ENCODE data around the gene STK31. TPM values are rescaled to one million over a fixed set of nuclear protein-coding genes. Genes with fewer than 3 reads are reported as not detected.
"Not testable (repeated sequence)": the region's sequence is repeated elsewhere in the genome, so short reads cannot be mapped to it uniquely, and the experiment has no call there.

Gene STK31
- total and polyA plus RNA-seq, 4 donors = 0.03 to 0.59 (median 0.18) TPM

DNA sequence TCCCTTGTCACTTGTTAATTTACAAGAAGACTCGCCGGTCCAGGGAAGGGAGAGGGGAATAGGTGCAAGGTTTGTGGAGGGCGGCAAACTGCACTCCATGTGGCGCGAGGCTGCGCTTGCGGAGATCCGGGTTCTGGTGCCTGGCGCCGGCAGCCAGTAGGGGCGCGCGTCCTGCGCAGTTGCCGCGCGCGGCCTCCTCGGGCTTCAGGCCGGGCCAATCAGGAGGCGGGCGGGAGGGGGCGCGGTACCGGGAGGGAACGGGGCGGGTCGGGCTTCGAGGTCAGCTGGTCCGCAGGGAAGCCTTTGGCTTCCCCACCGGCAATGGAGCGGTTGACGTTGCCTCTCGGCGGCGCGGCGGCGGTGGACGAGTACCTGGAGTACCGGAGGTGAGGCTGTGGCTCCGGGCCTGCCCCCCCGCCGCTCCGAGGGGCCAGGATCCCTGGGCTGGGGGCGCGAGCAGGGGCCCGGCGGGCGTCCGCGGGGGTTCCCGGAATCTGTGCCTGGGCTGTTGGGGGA lies 30.1 kb upstream of the STK31 start, which contains the start of gene FAM221A (continued):
- TF ChIP-seq, protein P1, sequence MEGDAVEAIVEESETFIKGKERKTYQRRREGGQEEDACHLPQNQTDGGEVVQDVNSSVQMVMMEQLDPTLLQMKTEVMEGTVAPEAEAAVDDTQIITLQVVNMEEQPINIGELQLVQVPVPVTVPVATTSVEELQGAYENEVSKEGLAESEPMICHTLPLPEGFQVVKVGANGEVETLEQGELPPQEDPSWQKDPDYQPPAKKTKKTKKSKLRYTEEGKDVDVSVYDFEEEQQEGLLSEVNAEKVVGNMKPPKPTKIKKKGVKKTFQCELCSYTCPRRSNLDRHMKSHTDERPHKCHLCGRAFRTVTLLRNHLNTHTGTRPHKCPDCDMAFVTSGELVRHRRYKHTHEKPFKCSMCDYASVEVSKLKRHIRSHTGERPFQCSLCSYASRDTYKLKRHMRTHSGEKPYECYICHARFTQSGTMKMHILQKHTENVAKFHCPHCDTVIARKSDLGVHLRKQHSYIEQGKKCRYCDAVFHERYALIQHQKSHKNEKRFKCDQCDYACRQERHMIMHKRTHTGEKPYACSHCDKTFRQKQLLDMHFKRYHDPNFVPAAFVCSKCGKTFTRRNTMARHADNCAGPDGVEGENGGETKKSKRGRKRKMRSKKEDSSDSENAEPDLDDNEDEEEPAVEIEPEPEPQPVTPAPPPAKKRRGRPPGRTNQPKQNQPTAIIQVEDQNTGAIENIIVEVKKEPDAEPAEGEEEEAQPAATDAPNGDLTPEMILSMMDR (IDR thresholded peaks at IDR 0.05; ENCODE audit: low read depth, low read length, missing input control) = peak; percentile 66
- TF ChIP-seq YY1 (IDR thresholded peaks at IDR 0.05) (no peak), TAF1 (conservative IDR thresholded peaks at IDR 0.05) (no peak), FOXA2 (IDR thresholded peaks at IDR 0.05) (no peak)

DNA sequence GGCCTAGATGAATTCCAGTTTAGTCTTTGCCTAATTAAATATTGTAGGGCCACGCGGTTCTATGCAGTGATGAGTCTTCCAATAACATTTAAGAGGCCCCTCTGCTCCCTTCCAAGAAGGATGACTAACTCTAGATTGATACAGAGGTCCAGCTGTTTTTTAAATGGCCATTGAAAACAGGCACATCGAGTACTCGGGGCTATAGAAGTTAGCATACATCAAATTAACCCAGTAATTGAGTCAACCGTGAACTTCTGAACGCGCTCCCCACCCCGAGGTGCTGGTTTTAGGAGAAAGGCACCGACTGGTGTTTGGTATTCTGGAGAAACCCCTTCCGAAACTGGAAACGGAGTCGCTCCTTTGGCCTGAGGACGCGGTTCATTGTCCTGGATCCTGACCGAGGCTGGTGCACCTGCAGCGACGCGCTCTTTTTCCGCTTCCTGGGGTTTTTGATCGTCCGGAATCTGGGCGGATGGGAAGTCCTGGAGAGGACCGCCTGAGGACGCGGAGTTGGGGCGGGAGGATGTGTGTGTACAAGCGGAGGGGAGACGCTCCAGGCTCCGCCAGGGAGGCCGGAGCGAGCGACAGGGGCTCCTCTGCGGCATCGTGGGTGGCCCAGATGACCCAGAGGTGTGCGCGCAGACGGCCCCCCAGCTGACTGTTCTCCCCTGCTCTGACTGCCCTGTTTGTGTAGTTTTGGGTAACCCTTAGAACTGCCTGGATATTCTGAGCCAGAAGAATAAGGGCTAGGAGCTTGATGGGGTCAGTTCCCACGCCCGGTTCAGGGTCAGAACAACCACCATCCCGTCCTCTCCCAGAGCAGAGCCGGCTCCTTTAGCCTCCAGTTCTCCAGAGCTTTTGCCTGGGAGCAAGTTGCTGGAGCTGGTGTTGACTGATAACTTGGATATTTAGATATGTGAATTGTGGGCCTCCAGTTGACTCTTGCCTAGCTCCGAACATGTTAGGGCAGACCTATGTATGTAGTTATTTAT lies 29.3 kb upstream of the STK31 start:
- WGBS = 9% methylated on average over 42 of the region's 42 CpGs
- Histone ChIP-seq H3K36me3 (ENCODE audit: control insufficient read depth in 4 of 4, insufficient read depth in 3 of 4, low read depth in 1 of 4, low read length in 3 of 4) (peaks cover 0 to 1% (median 0%) of the 10 kb centered on the region in 4 donors), H3K4me3 (ENCODE audit: low read depth in 1 of 3, low read length in 3 of 3) (peak overlapping the region; percentile 81 to 99 (median 81)), H3K27me3 (ENCODE audit: control insufficient read depth in 4 of 4, insufficient read depth in 4 of 4, low read length in 3 of 4) (no peaks in the 10 kb centered on the region), H3K4me1 (ENCODE audit: control insufficient read depth in 4 of 4, insufficient read depth in 4 of 4, low read length in 3 of 4) (peaks cover 4 to 7% (median 6%) of the 10 kb centered on the region in 4 donors), H3K9me3 (ENCODE audit: control insufficient read depth in 4 of 4, low read length in 3 of 4) (no peaks in the 10 kb centered on the region), H3K27ac (ENCODE audit: low read depth in 1 of 2, low read length in 2 of 2) (peak overlapping the region; percentile 80 to 81), H3K9ac (ENCODE audit: low read depth in 1 of 2, low read length in 2 of 2) (peak overlapping the region; percentile 30 to 61)
- TF ChIP-seq GABPA (IDR thresholded peaks at IDR 0.05 in 1 of 2, conservative IDR thresholded peaks at IDR 0.05 in 1 of 2) = peak in 1 of 2 donors; percentile 80
- peak; percentile 44 to 71 for TF ChIP-seq HNF4A (conservative IDR thresholded peaks at IDR 0.05)
- TF ChIP-seq SP1 (IDR thresholded peaks at IDR 0.05) = peak; percentile 27
- no peak for TF ChIP-seq RAD21 (IDR thresholded peaks at IDR 0.05)
- no peak for TF ChIP-seq NR2F2 (IDR thresholded peaks at IDR 0.05)
- TF ChIP-seq REST (IDR thresholded peaks at IDR 0.05) = no peak
- peak; percentile 45 to 61 for TF ChIP-seq RXRA (IDR thresholded peaks at IDR 0.05)
- TF ChIP-seq, protein P1 (IDR thresholded peaks at IDR 0.05; ENCODE audit: low read depth, low read length, missing input control) = no peak
- TF ChIP-seq, protein P2, sequence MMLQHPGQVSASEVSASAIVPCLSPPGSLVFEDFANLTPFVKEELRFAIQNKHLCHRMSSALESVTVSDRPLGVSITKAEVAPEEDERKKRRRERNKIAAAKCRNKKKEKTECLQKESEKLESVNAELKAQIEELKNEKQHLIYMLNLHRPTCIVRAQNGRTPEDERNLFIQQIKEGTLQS (IDR thresholded peaks at IDR 0.05) = no peak
- peak; percentile 52 for TF ChIP-seq YY1 (IDR thresholded peaks at IDR 0.05)
- TF ChIP-seq ZBTB33 (IDR thresholded peaks at IDR 0.05) = no peak
- TF ChIP-seq, protein P3, sequence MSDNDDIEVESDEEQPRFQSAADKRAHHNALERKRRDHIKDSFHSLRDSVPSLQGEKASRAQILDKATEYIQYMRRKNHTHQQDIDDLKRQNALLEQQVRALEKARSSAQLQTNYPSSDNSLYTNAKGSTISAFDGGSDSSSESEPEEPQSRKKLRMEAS (IDR thresholded peaks at IDR 0.05) = peak; percentile 18
- DNase-seq (ENCODE audit: low spot score) = peak; percentile 45

GRCh38 chr7:23684041-23684440 lies 26.0 kb upstream of the STK31 start:
- 83% methylated on average over 6 of the region's 6 CpGs for WGBS
- not testable (repeated sequence) for H3K4me3 ChIP-seq (ENCODE audit: low read depth in 1 of 3, low read length in 3 of 3); H3K27ac ChIP-seq (ENCODE audit: low read depth in 1 of 2, low read length in 2 of 2); DNase-seq (ENCODE audit: low spot score); H3K27me3 ChIP-seq (ENCODE audit: control insufficient read depth in 4 of 4, insufficient read depth in 4 of 4, low read length in 3 of 4); H3K36me3 ChIP-seq (ENCODE audit: control insufficient read depth in 4 of 4, insufficient read depth in 3 of 4, low read depth in 1 of 4, low read length in 3 of 4); H3K9me3 ChIP-seq (ENCODE audit: control insufficient read depth in 4 of 4, low read length in 3 of 4); H3K4me1 ChIP-seq (ENCODE audit: control insufficient read depth in 4 of 4, insufficient read depth in 4 of 4, low read length in 3 of 4); H3K9ac ChIP-seq (ENCODE audit: low read depth in 1 of 2, low read length in 2 of 2)
